Activated CD8-positive, alpha-beta memory T cell treated with anti-CD3 and anti-CD28 coated beads, Interleukin-2, amount 50 U/mL, for 24 hours (primary cell): ENCODE results near the gene NEUROD2.

Source experiments
- DNase-seq: peaks from one replicate; pipeline ENCODE4 v3.0.0-alpha.2; 2020; ENCODE audit errors: extremely low read depth

The NEUROD2 gene

DNA sequence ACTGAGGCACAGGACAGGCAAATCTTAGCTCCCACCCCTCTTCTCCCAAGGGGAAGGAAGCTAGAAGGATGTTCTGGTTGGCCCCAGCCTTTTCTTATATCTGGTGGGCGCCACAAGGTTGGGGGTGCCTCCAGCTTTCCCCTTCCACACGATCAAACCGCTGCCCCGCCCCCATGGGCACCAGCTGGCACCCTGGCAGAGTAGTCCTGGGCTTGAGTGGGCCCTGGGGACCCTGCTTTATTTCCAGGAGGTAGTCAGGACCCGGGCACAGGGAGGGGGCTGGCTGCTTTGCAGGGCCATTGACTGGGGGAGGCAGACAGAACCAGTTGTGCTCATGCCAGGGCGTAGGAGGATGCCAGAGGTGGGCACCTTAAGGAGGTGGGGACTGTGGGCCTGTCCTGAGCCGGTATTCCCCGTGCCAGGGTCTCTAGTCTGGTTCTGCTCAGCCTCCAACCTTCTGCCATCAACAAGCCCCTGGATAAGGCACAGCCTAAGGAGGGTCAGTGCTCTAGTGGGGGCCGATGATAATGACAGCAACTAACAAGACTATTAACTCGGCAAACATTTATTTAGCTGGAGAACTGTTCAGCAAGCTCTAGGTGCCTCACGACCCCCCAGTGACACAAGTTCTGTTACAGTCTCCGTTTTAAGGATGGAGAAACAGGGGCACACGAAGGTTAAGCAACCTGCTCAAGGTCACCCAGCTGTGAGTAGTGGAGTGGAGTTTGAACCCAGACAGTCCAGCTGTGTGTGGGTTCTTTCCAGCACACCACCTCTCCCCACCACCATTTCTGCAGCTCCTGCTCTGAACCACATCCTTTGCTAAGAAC lies 11.5 kb upstream of the NEUROD2 start:
- no peak for DNase-seq

DNA sequence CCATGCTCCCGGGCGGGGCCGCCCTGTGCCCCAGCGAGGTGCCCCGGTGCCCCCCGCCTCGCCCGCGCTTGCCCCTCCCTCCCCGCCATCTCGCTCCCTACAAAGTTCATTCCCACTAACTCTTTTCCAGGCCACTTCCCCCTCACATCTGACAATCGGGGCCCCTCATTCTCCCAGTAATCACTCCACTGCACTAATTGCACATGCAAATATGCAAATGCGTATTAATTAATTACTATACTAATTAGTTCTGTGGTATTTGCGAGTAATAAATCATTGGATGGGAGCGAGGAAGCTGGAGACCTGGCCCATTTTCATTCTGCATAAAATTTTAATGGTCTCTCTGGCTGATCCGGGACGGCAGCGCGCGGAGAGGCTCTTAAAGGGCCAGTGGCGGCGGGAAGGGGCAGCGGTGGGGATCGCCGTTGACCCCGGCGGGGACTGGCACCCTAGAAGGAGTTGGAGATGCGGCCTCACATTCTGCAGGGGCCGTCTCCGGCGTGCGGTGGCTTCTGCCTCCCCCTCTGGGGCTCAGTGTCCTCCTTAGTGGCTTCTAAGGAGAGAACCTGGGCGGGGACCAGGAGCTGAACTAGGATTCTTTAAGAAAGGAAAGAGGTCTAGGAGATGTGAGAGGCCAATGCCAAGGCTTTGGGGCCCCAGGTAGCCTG lies 10.7 kb upstream of the NEUROD2 start:
- no peak for DNase-seq

DNA sequence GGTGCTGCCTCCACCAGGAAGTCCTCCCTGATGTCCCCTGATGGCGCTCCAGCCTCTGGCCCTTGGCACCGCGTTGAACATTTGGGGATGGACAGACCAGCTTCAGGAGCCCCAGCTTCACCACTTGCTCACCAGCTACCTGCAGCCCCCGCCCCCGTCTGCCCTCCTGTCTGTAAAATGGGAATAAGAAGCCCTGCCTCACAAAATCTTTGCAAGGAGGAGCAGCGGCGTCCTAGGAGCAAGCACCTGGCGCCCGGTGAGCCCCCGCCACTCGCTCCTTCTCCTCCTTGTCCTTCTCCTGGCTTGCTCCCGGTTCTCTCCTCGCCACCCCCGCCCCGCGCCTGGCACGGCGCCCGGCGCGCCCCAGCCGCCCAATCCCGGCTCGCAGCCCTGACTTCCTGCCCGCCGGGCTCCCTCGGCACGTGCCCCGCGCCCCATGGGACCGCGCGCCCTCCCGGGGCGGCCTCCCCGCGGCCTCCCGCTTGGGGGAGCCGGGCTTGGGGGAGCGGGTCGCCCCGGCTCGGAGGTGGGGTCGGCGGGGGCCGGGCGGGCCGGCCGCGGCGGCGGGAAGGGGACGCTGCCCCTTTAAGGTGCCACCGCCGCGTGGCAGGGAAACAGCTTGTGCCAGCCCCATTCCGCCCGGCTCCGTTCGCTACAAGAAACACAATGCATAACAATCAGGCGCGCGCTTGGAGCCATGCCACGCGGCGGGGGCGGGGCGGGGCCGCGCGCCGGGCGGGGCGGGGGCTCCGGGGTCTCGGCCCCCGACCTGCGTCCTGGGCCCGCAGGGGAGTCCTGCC lies 9.9 kb upstream of the NEUROD2 start:
- DNase-seq: no peak

- DNase-seq: no peak
These were observed 9.4 kb upstream of the NEUROD2 start for GRCh38 chr17:39617100-39617445.

DNA sequence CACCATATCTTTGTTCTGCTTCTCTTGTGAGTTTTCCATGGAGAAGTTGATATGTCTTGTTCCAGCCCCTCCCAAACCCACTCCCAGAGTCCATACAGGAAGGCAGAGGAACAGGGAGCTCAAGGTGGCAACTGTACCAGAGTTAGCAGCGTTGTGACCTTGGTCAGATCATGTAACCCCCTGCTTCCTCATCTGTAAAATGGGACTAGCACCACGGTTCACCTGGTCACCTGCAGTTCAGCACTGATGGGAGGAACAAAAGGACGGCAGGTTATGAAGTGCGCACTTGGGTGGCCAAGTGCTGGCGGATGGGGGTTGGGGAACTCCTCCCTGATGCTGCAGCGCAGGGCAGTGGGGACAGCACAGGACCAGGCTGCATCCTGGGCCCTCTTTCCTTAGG lies 7.7 kb upstream of the NEUROD2 start:
- DNase-seq: no peak

- DNase-seq: no peak
These were observed 6.9 kb upstream of the NEUROD2 start for GRCh38 chr17:39614545-39615157.

GRCh38 chr17:39612935-39613464 lies 5.3 kb upstream of the NEUROD2 start:
- no peak for DNase-seq

DNA sequence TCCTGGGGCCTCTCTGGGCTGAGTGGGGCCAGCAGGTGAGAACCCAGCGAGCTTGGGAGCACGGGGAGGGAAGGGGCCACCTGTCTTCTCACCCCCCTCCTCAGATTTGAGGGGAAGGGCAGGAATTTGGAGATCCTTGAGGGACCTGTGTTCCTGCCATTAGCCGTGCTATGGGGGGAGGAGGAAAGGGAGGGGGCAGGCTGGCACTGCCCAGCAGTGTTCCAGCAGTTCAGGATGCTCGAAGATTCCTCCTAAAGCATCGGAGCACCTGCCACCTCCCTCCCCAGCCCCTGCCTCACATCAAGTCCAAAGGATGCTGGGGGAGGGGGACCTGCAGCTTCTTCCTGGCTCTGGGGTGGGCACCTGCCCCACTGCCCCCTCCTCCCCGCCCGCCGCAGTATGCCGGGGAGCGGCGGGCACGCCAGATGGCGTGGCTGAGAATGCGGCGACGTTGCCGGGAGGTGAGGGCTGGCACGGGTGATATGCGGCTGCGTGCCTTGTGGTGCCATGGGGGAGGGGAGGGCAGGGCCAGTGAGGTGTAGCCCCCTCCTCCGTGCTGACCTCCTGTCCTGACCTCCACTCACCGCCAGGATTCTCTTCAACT lies 4.7 kb upstream of the NEUROD2 start:
- DNase-seq: no peak

DNA sequence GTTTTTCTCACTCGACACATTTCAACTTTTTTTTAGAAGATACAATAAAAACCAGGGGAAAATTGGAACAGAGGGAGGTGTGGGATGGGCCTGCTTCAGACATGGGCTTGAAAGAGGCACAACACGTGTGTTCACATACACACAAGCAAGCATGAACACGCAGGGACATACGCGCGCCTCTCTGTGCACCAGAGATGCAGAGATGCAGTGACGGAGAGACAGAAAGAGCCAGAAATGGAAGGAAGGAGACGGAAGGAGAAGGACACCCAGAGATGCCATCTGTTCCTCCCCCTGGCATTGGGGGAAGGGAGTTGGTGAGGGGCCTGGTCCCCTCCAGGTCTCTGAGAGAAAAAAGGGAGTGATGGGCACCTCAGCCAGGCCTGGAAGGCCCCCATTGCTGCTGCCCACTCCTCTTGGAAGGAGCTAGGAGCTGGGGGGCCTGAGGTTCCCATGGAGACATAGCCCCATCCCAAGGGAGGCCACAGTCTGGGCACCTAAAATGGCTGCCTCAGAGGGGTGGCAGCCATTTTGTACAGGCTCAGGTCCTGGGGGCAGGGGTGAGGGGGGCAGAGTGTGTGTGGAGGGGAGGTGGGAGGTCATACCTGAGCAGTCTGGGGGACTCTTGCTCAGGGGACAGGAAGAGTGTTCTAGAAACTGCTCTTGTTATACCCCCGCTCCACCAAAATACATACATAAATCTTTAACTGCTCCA lies 3.8 kb upstream of the NEUROD2 start:
- DNase-seq: no peak

GRCh38 chr17:39609416-39610025 lies 1.8 kb upstream of the NEUROD2 start:
- no peak for DNase-seq

DNA sequence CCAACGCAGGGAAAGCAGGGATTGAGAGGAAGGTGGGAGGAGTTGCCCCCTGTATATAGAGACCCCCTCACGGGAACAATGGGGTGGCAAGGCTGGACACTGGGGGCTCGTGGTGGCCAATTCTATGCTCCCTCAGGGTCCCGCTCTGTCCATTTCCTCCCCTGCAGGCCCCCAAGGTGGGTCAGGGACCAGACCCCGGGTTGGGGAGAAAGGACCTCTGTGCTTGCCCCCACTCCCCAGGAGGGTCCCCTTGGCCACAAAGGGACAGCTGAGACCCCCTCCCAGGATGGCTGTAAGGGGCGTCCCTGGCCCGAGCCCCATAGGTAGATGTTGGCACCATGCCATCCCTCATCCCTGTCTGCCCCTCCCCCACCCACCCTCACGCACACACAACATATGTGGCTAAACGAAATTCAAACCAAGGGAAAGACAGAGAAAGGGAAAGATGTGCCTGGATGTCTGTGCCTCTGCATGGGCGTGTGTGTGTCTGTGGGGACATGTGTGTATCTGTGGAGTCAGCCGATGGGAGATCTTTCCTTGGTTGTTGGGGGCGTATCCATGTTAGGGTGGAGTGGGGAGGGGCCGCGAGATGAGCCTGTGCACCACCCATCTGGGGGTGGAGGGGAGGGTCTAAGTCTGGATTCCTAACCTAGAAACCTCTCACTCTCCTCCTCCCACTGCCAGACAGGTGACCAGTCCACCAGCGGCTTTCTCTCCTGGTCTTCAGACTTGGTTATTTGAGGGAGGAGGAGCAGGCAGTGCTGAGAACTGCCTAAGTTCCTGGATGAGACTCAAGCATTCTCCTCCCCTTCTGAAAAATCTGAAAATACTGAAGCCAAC lies 642 bp upstream of the NEUROD2 start:
- DNase-seq: no peak

- DNase-seq: no peak
These were observed 466 bp downstream of the NEUROD2 start for GRCh38 chr17:39607057-39607850.

- no peak for DNase-seq
These were observed 1.2 kb downstream of the NEUROD2 start for GRCh38 chr17:39606434-39607056.

- no peak for DNase-seq
These were observed 2.0 kb downstream of the NEUROD2 start for GRCh38 chr17:39605492-39606433.

DNA sequence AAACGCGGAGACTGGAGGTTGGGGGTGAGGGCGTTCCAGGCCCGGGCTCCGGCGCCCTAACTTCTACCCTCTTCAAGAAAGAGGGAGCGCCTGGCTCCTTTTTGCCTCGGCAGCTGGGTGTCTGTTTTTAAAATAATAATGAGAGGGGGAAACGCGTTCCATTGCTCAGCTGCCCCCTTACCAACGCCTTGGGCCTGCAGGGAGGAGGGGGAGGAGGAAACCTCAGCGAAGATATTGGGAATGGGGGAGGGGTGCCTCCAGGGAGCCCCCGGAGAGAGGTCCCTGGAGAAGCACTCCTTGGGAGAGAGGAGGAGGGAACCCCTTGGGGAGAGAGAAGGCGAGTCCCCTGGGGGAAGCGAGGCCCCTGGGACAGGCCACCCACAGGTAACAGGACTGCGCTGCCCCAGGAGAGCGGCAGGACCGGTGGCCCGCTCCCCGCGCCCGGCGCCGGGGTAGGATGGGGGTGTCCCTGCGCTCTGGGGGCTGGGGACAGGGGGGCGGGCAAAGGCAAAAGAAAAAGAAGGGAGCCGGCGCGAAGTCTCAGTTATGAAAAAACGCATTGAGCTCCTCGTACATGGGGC lies 2.7 kb downstream of the NEUROD2 start:
- no peak for DNase-seq

GRCh38 chr17:39603304-39604016 lies 4.3 kb downstream of the NEUROD2 start:
- no peak for DNase-seq
